GM12873 (cell line): ENCODE measurements around the gene SNX13.

ENCODE experiments used
- TF ChIP-seq, protein P1 (sequence below): IDR thresholded peaks from 2 replicates; pipeline ENCODE4 v1.5.1; 2012; ENCODE audit warnings: low read depth, mild to moderate bottlenecking, moderate library complexity, low read length, control low read depth; ENCODE audit not compliant: insufficient read depth; ENCODE audit errors: missing control alignments

The SNX13 gene

DNA sequence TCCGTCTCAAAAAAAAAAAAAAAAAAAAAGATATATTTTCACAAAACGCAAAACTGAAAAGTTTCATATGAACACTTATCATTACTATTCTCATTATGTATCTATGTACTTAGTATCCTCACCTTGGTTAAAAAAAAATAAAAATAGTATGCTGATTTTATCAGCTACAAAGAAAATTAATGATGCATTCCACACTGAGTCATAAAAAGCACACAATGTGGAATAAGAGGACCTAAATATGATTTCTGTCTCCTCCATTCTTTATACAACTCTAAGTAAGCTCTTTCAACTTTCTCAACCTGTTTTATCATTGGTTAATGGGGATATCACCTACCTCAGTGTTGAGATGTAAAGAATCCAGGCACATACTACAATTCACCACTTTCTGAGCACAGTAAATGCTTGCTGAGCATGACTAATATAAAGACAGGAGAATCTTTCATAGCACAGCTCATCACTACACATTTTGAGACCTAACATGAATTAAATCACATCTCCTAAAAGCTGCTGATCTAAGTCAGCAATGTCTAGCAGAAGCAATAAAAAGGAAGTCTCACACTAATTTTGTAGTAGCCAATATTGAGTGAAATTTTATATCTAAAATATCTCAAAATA is 2.7 kb downstream of the SNX13 start:
- TF ChIP-seq, protein P1, sequence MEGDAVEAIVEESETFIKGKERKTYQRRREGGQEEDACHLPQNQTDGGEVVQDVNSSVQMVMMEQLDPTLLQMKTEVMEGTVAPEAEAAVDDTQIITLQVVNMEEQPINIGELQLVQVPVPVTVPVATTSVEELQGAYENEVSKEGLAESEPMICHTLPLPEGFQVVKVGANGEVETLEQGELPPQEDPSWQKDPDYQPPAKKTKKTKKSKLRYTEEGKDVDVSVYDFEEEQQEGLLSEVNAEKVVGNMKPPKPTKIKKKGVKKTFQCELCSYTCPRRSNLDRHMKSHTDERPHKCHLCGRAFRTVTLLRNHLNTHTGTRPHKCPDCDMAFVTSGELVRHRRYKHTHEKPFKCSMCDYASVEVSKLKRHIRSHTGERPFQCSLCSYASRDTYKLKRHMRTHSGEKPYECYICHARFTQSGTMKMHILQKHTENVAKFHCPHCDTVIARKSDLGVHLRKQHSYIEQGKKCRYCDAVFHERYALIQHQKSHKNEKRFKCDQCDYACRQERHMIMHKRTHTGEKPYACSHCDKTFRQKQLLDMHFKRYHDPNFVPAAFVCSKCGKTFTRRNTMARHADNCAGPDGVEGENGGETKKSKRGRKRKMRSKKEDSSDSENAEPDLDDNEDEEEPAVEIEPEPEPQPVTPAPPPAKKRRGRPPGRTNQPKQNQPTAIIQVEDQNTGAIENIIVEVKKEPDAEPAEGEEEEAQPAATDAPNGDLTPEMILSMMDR = no peak

DNA sequence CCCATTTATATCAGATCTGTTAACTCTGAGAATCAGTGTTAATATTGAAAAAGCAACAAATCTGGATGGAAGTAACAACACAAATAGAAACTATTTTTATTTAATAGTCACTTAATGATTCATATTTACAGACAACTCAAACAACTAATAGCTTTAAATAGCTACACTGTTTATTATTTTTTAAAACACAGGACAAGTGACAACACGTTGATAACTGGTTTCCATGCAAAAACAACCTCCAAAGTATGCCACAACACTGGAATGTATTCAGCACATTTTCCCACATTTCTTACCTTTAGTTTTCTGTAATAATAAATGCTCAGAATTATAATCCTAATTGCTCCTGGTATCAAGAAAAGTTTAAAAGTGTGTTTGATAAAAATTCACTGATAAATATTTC is 4.0 kb downstream of the SNX13 start:
- TF ChIP-seq, protein P1 = no peak

GRCh38 chr7:17934612-17935240 is 5.6 kb downstream of the SNX13 start:
- TF ChIP-seq, protein P1 = no peak

GRCh38 chr7:17934094-17934493 is 6.2 kb downstream of the SNX13 start:
- TF ChIP-seq, protein P1 = no peak

DNA sequence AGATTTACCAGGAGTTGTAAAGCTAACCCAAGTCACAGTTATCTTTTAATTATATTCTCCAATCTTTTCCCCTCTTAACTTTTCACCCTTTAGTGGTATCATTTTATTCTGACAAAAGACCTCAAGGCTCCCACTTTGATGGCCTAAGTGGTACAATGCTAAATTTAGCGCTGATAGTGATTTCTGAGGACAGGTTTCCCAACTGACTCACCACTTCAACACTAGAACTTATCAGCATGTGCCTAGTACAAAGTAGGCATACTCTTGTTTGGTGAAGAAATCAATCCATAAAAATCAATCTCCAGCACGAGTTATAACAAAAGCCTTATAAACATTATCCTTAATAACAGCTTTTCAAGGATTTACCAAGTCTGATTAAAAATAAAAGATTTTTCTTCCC is 7.5 kb downstream of the SNX13 start:
- TF ChIP-seq, protein P1 = no peak

DNA sequence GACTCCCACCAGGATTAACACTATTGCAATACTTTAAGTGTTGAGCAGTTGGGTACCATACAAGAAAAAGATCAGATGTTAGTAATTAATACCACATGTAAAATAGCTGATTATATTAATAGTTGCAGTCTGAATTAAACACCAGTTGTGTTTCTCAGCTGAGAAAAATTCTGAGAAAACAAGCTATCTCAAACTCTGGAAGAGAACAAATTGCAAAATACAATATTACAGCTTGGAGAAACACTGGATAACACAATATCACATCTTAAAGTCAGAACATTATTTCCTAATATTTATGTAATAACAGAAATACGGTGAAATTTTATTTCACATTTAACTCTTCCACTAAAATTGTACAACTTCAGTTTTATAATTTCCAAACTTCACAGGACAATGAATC is 9.2 kb downstream of the SNX13 start:
- TF ChIP-seq, protein P1 = no peak

DNA sequence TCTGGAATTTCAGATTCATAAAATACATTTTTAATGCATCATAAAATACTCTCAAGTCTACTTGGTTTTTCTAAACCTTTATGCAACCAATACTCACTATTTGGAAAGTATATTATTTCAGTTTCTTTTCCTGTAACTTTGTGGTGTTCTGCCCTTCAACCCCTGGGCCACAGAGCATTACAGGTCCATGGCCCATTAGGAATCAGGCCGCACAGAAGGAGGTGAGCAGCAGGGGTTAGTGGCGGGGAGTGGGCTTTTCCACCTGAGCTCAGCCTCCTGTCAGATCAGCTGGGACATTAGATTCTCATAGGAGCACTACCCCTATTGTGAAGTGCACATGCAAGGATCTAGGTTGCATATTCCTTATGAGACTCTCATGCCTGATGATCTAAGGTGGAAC is 9.7 kb downstream of the SNX13 start:
- TF ChIP-seq, protein P1 = no peak
